HG02763 (cell line): Measurements from ENCODE around the gene UBD.

Experiments
- ATAC-seq: cut with Tn5 transposase; IDR thresholded peaks from one replicate; pipeline ENCODE4 v1.9.1; 2021; ENCODE audit warnings: mild to moderate bottlenecking, moderate library complexity; ENCODE audit not compliant: unreplicated experiment

The UBD gene

GRCh38 chr6:29559524-29560287, at the start of gene UBD:
Gene UBD, minus strand, starts transcription at chr6:29559732. Its CDS starts 31 bp downstream, at chr6:29559701.
- ATAC-seq = no peak

- no peak for ATAC-seq
Observed at GRCh38 chr6:29608131-29608530, 48.6 kb upstream of the UBD start.

GRCh38 chr6:29603930-29604329, 44.4 kb upstream of the UBD start:
- no peak for ATAC-seq

GRCh38 chr6:29603456-29603855, 43.9 kb upstream of the UBD start:
- ATAC-seq = no peak

- no peak for ATAC-seq
Observed at GRCh38 chr6:29602564-29603361, 43.2 kb upstream of the UBD start.

- ATAC-seq = no peak
Observed at GRCh38 chr6:29598172-29598747, 38.7 kb upstream of the UBD start.

GRCh38 chr6:29597184-29597583, 37.7 kb upstream of the UBD start:
- ATAC-seq = no peak

- ATAC-seq = no peak
Observed at GRCh38 chr6:29596381-29596900, 36.9 kb upstream of the UBD start.

- ATAC-seq = no peak
Observed at GRCh38 chr6:29593199-29593855, 33.8 kb upstream of the UBD start.

GRCh38 chr6:29591677-29592076, 32.1 kb upstream of the UBD start:
- ATAC-seq = no peak

GRCh38 chr6:29590218-29590808, 30.8 kb upstream of the UBD start:
- no peak for ATAC-seq

- ATAC-seq = no peak
Observed at GRCh38 chr6:29589423-29590048, 30.0 kb upstream of the UBD start.

- ATAC-seq = no peak
Observed at GRCh38 chr6:29584821-29585220, 25.3 kb upstream of the UBD start, which contains the start of gene OR2H2. Gene OR2H2, plus strand, starts transcription at chr6:29585121. Its CDS starts 2,824 bp downstream, at chr6:29587945.

GRCh38 chr6:29577544-29577943, 18.0 kb upstream of the UBD start:
- ATAC-seq = no peak

GRCh38 chr6:29576056-29576455, 16.5 kb upstream of the UBD start:
- ATAC-seq = no peak

GRCh38 chr6:29567991-29568390, 8.5 kb upstream of the UBD start:
- no peak for ATAC-seq

GRCh38 chr6:29567541-29567940, 8.0 kb upstream of the UBD start:
- ATAC-seq = no peak

GRCh38 chr6:29566856-29567255, 7.3 kb upstream of the UBD start:
- no peak for ATAC-seq

- ATAC-seq = no peak
Observed at GRCh38 chr6:29564875-29565274, 5.3 kb upstream of the UBD start.

- no peak for ATAC-seq
Observed at GRCh38 chr6:29563435-29563965, 4.0 kb upstream of the UBD start.
